Stimulated activated CD8-positive, alpha-beta memory T cell treated with anti-CD3 and anti-CD28 coated beads, Interleukin-4, amount 100 ng/mL, for 1 hour (primary cell): ENCODE data around the gene DNAJB11.
"Not testable (repeated sequence)": the region's sequence is repeated elsewhere in the genome, so short reads cannot be mapped to it uniquely, and the experiment has no call there.

Experiments
- DNase-seq, 2 donors: peaks; one replicate each; pipeline ENCODE4 v3.0.0-alpha.2; 2020; ENCODE audit warnings: low read depth in 2 of 2, low spot score in 1 of 2

The DNAJB11 gene

DNA sequence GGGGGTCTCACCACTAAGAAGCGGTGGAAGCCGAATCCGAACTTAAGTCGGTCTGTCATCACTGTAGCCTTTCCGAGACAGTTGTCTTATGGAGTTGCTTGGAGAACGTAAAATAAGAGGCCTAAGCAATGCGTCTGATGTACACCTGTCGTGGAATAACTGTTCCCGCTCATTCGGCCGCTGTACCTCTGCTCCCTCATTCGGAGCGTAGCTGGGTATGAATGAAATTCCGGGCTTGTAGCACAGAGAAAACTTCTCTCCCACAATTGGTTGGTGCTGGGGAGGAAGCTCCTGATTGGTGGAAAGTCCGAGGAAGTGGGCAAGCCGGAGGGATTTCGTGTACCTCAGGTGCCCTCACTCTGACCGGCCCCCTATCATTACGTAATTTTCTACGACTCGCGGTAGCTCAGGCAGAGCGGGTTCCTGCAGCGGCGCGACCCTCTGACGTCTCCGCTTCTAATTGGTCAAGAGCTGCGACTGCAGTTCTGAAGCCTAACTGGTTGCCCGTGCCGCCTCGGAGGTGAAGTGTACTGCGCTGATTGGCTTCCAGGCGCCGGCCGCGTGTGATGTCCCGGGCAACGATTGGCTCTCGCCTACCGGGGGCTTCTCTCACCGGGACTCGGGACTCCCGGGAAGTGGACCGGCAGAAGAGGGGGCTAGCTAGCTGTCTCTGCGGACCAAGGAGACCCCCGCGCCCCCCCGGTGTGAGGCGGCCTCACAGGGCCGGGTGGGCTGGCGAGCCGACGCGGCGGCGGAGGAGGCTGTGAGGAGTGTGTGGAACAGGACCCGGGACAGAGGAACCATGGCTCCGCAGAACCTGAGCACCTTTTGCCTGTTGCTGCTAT, at the start of gene DNAJB11:
TSS of gene DNAJB11 (plus strand) at position 625 of the 845 bp plus-strand sequence. CDS start at position 803, 178 bp downstream.
- peak; percentile 93 to 98 for DNase-seq

DNA sequence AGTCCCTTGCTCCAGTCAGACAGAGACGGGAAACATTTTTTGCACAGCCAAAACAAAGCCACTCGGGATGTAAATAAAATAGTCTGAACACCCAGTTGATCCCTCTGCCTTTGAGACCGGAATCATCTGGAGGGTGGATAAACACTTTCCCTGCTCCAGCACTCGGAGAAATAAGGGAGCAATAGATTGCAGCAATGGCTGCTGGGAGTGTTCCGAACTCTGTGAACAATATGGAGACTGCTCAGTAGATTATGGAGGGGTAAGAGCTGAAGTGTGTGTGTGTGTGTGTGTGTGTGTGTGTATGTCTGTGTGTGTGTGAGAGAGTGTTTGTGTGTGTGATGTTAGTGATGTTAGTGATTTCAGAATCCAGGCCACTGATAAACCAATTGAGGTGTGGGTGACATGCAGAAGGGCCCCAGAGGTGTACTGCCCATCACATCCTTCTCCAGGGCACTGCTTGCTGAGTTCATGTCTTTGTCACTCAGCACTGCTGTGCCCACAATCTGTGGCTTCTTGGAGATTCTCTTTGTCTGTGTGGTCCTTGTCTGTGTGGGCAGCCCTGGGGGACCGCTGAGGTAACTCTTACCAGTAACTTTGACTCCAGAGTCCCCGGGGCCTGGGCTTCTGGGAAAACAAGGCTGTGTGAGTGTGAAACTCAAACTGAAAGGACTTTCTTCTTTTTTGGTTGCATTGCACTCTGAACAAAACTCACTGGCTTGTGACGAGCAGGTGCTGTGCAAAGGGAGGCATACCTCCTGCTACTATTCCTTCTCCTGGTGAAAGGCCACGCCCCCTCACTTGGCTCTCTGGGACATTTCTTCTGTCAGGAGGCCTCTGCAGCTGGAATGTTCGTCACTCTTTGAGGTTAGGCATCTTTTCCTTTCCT, 49.3 kb upstream of the DNAJB11 start:
- DNase-seq: no peak

DNA sequence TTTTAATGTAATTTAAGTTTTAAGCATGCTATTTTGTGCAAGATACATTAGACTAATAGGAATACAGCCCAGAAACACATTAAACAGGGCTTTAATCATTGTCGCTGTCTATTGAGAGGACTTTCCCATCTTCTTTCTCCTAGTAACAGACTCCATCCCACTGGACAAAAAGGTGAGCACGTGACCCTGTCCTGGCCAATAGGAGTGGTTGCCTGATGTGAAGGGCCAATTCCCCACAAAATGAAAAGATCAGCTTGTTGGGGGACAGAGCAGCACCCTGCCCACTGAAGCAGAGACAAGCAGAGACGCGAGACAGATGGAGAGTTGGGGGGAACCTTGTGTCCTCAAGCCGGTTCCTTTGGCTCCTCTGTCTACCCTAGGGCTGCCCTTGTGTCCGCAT, 47.5 kb upstream of the DNAJB11 start:
- DNase-seq: no peak

DNA sequence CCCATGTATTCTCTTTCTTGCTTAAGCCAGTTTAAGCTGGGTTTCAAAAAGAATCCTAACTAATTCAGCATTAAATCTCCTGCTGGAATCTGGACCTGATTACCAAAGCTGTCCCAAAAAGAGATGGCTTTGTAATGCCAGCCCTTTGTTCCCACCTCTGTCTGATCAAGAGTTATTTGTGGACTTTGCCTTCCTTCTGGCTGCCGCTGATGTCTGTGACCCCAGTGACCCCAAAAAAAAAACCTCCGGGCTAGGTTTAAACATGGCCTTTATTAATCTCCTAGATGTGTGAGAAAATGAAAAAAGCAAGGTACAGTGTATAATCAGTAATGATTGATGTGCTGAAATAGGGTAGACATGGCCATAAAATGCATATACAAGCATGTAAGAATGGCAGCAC, 47.1 kb upstream of the DNAJB11 start:
- no peak for DNase-seq

DNA sequence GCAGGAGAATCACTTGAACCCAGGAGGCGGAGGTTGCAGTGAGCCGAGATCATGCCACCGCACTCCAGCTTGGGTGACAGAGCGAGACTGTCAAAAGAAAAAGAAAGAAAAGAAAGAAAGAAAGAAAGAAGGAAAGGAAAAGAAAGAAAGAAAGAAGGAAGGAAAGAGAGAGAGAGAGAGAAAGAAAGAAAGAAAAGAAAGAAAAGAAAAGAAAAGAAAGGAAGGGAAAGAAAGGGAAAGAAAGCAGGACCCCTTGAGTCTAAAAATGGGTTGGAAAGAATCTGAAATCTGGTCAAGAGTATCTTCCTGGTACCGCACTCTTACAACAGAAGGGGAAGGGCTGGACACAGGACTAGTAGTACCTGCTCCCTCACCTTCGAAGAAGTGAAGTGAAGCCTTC, 45.9 kb upstream of the DNAJB11 start:
- no peak for DNase-seq

DNA sequence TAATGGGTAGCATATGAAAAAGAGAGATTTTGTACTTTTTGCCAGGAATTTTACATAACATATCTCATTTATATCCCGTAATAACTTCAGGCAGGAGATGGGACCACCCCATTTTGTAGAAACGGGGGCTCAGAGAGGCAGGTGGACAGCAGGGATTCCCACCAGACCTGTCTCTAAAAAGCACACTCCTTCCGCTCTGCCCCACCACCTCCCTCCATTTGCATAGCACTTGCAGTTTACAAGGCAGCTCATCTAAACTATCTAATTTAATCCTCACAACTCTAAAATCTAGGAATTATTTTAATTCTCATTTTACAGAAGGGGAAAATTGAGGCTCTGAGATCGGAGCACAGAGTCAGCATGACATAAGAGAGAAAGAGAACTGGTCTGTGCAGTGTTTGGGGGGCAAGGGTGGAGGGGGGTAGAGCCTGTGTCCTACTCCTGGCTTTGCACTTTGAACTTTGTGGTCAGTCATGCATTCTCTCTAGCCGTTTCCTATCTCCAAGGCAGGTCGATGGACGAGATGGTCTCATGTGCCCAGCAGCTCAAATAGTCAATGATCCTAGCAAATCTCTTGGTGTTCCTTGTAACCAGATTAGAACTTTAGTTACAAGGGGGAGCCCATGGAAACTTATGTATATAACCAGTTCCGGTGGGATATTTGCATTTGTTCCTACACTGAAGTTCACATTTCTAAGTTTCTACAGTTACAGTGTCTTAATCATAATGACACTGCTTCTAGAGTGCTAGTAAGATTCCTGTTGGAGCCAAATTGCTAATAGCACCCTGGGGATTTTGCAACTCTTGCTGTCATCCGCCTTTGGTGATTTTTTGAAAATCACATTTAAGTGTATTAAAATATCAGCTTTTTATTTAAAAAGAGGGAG, 44.9 kb upstream of the DNAJB11 start:
- DNase-seq: no peak

DNA sequence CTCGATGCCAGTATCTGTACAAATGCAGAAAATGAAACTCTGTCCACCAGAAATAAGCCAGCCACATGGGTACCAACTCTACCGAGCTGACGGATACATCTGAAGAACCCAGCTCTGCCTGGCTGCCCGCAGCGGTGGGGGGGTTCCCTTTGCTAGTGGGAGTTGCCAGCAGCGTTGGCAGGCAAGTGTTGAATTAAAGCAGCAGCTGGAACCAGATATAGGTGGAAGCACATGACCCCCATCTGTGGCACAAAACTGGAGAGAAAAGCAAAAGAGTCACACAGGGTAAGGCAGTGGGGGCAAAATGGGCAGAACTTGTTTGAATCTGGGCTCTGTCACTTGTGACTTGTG, 44.3 kb upstream of the DNAJB11 start:
- DNase-seq: no peak

DNA sequence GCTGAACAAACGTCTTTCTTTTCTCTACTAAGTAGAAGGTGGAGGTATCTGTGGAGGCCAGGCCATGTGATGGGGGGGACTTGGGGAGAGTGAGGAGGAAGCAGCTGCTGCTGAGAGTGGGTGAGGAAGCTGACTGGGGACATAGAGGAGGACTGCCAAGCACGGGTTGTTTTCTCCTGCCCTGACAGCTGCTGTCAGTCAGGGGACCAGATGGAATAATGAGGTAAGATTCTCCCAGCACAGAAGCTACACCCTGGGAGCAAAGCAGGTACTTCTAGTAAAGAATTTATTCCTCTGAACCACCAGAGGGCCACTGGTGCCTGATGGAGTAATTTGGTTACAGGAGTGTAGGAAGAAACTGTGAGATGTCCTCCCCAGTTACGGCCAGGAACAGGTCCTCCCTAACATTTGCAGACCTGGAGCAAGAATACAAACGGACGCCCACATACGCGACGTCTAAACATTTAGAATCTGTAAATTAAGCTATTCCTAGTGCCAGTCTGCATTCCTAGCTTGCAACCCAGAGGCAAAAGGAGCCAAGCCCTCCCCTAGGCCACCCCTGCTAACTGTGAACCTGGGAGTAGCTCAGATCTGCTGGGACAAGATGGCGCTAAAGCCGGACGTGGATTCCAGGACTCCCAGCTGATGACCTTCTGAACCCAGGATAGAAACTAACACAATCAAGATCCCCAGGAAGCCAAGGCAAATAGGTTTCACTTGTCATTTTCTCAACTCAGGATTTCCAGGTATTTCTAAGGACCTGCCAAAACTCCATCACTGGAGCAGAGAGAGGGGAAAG, 41.1 kb upstream of the DNAJB11 start:
- DNase-seq: no peak

DNA sequence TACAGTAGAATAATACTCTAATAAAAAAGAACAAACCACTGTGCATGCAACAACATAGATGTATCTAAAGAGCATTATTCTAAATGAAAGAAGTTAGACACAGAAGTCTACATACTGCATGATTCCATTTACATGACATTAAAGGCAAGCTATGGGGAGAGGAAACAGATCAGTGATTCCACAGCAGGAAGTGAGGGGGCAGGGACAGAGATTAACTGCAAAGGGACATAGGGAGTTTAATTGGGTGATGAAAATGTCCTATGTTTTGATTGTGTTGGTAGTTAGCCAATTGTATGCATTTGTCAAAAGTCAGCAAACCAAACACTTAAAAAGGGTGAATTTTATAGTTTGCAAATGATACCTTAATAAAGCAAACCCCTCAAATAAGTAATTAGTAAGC, 40.1 kb upstream of the DNAJB11 start:
- DNase-seq: no peak

DNA sequence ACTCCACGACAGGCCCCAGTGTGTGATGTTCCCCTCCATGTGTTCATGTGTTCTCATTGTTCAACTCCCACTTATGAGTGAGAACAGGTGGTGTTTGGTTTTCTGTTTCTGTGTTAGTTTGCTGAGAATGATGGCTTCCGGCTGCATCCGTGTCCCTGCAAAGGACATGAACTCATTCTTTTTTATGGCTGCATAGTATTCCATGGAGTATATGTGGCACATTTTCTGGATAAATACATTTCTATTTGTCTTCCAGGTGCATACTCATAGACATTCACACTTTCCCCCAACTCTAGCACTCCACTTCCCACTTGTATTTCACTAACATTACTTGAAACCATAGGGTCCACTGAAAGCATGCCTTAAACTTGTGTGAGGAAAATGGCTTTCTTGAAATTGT, 38.8 kb upstream of the DNAJB11 start:
- not testable (repeated sequence) for DNase-seq

DNA sequence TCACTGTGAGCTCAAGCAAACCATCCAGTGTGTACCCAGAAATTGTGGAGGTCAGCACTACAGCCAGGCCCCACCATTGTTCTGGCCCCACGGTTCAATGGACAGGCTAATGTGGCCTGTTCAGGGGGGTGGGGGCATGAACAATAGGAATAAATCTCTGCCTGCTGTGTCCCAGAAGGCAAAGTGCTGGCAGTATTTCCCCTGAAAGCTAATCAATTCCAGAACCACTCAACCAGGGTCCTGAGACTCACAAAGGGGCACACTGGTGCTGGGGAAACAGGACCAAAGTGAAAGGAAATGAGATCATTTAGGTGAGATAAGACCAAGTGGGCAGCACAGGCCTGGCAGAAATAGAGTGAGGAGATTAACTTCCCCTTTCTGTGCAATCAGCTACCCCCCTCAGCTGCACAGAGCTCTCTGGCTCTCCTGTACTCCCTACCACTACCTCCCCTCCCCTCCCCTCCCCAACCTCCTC, 37.9 kb upstream of the DNAJB11 start:
- no peak for DNase-seq

DNA sequence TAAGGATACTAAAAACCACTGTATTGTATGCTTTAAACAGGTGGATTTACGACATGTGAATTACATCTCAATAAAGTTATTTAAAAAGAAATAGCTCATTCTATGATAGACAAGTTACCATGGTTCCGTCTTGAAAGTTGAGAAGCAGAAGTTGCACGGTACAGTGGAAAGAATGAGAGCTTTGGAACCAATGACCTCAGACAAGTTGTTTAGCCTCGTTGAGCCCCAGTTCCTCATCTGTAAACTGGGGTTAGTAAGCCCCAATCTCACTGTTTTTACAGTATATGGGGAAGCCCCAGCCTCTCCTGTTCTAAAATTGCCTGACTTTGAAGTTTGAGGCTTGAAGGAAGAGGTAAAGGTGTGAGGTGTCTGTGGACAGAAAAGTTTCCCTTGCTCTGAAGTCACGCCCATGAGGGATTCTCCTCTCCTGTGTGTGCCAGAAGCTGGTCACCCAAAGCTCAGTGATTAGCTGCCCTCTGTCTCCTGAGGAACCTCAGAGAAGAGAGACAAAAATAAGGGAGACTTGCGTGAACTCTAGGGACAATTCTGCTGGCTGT, 36.3 kb upstream of the DNAJB11 start:
- DNase-seq: no peak

DNA sequence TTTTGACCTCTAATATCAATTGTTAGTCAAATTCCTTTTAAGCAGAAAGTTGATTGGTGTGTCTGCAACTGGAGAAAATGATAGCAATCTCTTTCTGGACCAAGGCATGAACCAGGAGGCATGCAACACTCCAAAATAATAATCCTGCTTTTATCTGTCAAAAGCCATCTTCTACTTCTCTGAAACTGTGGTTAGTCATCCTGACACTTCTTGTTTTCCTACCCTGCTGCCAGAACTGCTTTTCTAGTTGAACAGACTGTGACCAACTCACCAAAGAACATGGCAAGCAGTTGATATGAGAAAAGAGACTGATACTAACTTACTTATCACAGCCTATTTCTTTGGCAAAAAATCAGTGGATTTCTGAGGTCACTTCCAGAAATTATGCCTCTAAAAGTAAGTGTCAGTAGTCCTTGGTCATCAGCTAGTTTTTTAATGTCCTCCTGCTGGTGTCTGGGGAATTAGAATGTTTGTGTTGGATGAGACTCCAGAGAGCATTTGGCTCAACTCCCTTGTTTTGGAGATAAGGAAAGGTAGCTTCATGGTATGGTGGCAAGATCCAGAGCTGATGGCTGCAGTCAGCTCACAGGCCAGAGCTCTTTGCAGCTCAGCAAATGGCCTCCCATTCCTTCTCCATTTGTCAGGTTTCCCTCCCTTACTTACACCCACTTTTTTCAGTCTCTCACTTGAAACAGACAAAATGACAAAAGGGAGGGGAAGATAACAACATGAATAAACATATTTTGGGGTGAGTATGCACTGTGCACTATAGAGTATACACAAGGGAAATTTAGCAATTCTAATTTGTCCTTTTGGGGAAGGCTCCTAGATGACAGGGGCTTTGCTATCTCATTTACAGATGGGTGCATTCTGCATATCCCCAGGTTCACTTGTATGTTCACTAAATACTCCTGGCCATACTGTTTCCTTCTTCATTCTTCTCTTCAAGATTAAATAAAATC, 33.4 kb upstream of the DNAJB11 start:
- DNase-seq: no peak

DNA sequence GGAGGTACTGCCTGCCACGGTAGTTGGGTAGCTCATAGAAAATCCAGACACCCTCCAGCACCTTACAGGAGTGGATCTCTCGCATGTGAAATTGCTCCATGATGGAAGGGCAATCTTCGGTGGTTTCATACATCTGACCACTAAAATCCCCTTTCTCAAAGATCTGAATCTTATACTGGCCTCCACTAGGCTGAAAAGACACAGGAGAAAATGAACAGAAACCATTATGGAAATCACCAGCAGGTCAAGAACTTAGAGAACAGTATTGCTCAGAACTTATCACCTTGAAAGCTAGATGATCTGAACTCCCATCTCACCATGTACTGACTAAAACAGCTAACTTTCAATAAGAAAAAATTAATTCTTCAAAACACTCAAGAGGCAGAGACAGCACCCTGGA, 31.7 kb upstream of the DNAJB11 start:
- DNase-seq: no peak

DNA sequence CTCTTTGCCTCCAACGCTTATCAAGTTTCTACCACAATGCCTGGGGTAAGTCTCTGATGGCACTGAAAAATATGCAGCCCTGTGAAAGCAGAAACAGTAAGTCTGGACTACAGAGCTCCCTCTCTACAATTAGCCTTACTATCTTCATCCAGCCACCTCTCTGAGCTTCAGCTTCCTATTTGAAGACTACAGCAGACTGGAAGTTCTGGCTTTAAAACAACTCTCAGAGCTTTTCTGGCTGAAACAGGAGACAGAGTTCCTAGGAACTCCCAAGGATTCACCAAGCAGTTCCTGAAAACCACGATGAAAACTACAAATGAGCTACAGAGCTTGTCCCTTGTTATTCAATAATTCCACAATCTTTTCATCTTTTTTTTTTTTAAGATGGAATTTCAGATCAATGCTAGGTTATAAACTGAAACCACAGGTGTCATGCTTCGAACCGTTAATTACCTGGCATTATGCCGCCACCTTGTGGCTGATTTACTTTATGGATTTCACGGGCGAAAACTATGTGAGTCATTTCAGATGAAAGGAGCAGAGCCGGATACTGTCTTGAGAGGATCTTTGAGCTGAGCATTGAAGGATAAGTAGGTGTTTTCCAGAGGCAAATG, 30.2 kb upstream of the DNAJB11 start:
- peak; percentile 47 to 63 for DNase-seq

DNA sequence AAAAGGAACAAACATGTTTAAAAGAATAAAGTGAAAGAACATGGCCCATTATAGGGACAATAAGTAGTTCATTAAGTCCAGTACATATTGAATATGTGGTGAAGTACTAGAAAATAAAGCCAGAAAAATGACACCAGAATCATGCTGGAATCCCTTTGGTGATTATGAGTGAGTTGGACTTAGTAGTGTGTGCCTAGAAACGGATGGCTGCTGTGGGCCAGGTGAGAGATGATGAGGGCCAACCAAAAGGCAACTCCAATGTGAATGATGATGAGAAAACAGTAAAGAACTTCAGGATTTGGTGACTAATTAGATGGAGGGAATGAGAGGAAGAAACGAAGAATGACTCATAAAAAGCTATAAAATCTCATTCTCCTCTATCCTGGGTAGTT, 29.7 kb upstream of the DNAJB11 start:
- no peak for DNase-seq

DNA sequence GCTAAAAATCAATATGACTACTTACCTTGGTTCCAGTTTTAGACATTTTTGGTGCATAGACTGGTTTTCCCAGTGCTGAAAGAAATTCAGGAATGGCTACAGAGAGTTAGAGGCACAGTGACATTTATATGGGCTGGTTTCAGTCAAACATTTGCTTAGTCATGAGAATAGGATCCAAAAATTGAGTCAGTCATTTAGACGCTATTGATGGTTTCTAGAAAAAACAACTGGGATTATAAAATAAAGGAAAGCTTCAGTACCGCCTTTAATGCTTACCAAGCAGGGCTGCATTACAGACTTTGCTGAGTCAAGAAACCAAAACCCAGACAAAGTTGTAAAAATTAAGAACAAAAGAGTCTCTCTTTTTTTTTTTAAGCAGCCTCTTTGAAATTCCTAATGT, 26.2 kb upstream of the DNAJB11 start, which contains the start of gene CRYGS:
TSS of gene CRYGS (minus strand) at position 100 of the 400 bp plus-strand sequence. CDS start at position 46, 54 bp downstream.
- DNase-seq: no peak

DNA sequence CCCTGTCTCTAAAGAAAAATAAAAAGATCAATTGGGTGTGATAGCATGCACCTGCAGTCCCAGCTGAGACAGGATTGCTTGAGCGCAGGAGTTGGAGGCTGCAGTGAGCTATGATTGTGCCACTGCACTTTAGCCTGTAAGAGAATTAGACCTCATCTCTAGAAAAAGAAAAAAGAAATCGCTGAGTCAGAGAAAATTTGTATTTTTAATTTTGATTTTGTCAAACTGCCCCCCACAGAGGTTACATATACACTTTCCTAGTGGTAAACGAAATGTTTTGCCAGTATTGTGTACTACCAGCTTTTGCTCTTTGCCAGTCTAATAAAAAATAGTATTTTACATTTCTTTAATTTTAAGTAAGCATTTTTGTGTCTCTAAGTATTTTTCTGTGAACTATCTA, 21.0 kb upstream of the DNAJB11 start:
- DNase-seq: no peak
